Stimulated activated CD4-positive, alpha-beta T cell treated with anti-CD3 and anti-CD28 coated beads, Interleukin-2, amount 100 ng/mL, for 24 hours (primary cell): ENCODE measurements around the gene RECK.

Source experiments
- DNase-seq, 2 donors: peaks; one replicate each; pipeline ENCODE4 v3.0.0-alpha.2; 2020

The RECK gene

GRCh38 chr9:36025746-36026145 is 11.0 kb upstream of the RECK start:
- no peak for DNase-seq

GRCh38 chr9:36029202-36029601 is 7.5 kb upstream of the RECK start:
- DNase-seq = no peak

GRCh38 chr9:36029765-36030528 is 6.8 kb upstream of the RECK start:
- no peak for DNase-seq

GRCh38 chr9:36030871-36031270 is 5.8 kb upstream of the RECK start:
- DNase-seq = no peak

- DNase-seq = no peak
Measured at GRCh38 chr9:36031774-36032555, 4.7 kb upstream of the RECK start.

GRCh38 chr9:36033788-36034187 is 2.9 kb upstream of the RECK start:
- no peak for DNase-seq

- no peak for DNase-seq
Measured at GRCh38 chr9:36034234-36034633, 2.5 kb upstream of the RECK start.

- DNase-seq = no peak
Measured at GRCh38 chr9:36035006-36035405, 1.7 kb upstream of the RECK start.

GRCh38 chr9:36036253-36036779 is 397 bp upstream of the RECK start:
- DNase-seq = no peak

GRCh38 chr9:36037549-36038122 is 923 bp downstream of the RECK start:
- DNase-seq = no peak

GRCh38 chr9:36039121-36039520 is 2.4 kb downstream of the RECK start:
- no peak for DNase-seq

GRCh38 chr9:36039696-36040095 is 3.0 kb downstream of the RECK start:
- DNase-seq = no peak

GRCh38 chr9:36040271-36040925 is 3.7 kb downstream of the RECK start:
- no peak for DNase-seq

GRCh38 chr9:36041506-36041905 is 4.8 kb downstream of the RECK start:
- no peak for DNase-seq

GRCh38 chr9:36045610-36046009 is 8.9 kb downstream of the RECK start:
- DNase-seq = no peak

- no peak for DNase-seq
Measured at GRCh38 chr9:36046923-36047322, 10.2 kb downstream of the RECK start.

- no peak for DNase-seq
Measured at GRCh38 chr9:36049408-36049807, 12.7 kb downstream of the RECK start.

- DNase-seq = no peak
Measured at GRCh38 chr9:36050476-36050875, 13.8 kb downstream of the RECK start.

GRCh38 chr9:36051317-36051716 is 14.6 kb downstream of the RECK start:
- no peak for DNase-seq

GRCh38 chr9:36053971-36054370 is 17.3 kb downstream of the RECK start:
- DNase-seq = no peak

GRCh38 chr9:36056896-36057295 is 20.2 kb downstream of the RECK start:
- no peak for DNase-seq

- DNase-seq = no peak
Measured at GRCh38 chr9:36063804-36064447, 27.2 kb downstream of the RECK start.
